HepG2 (cell line): ENCODE measurements around the gene CAPZB. TPM values are rescaled to one million over a fixed set of nuclear protein-coding genes. Genes with fewer than 3 reads are reported as not detected.

Experiments
- ATAC-seq: fragments of 200-7000 bp; cut with Tn5 transposase; 3 replicates; pipeline ENCODE4 v1.9.1; 2020; ENCODE audit warnings: mild to moderate bottlenecking, moderate library complexity
- BruUV-seq: library from RNA; stranded (reverse); fragments of 400-500 nt; replicated peaks from 2 replicates; lab custom pipeline; 2021; lab: Mats Ljungman, UMichigan
- CTCF ChIA-PET: fragments of 300-600 bp; formaldehyde crosslinking; extraction: SDS; loops from one replicate; lab custom pipeline; 2021; ENCODE audit warnings: low total read pairs, inconsistent platforms, low intra/inter-chr PET ratio; lab: Yijun Ruan, JAX
- POLR2A ChIA-PET: fragments of 350-600 bp; sonication (Branson Sonifier 250); formaldehyde crosslinking; loops from one replicate; lab custom pipeline; 2020; ENCODE audit warnings: antibody characterized with exemption, inconsistent platforms; lab: Yijun Ruan, JAX
- DNase-seq: peaks from one replicate; pipeline ENCODE4 v3.0.0-alpha.2; 2015; ENCODE audit warnings: low spot score
- FAIRE-seq: peaks from 3 replicates; lab custom pipeline; 2011; peaks lifted over from hg19 to GRCh38; lab: Jason Lieb, UNC
- H2AFZ ChIP-seq: one replicate; pipeline ENCODE4 v1.6.1; 2011; ENCODE audit warnings: low read length, inconsistent platforms
- H3K27ac ChIP-seq: fragments of 300-600 bp; 3 replicates; pipeline ENCODE4 v1.8.0; 2011; ENCODE audit warnings: mixed run types, mild to moderate bottlenecking, mixed read lengths, low read length, inconsistent platforms; ENCODE audit not compliant: insufficient read depth; ENCODE audit errors: extremely low read length
- H3K27me3 ChIP-seq, 2 experiments: fragments of 200-600 bp in 1 of 2; 2 replicates in 1 of 2; 3 replicates in 1 of 2; pipeline versions ENCODE4 v1.6.0 to v1.8.0; 2011; ENCODE audit warnings: low read length in 2 of 2, mild to moderate bottlenecking in 2 of 2, moderate library complexity in 2 of 2, inconsistent platforms in 1 of 2; ENCODE audit not compliant: insufficient read depth in 2 of 2, control insufficient read depth in 1 of 2
- H3K36me3 ChIP-seq, 2 experiments: fragments of 200-600 bp in 1 of 2; replicated peaks in 1 of 2; 2 replicates in 1 of 2; 3 replicates in 1 of 2; pipeline versions ENCODE4 v1.5.1 to v1.8.0; 2011; ENCODE audit warnings: low read length in 2 of 2, inconsistent platforms in 1 of 2; ENCODE audit not compliant: insufficient read depth in 2 of 2, control insufficient read depth in 1 of 2
- H3K4me1 ChIP-seq: 2 replicates; pipeline ENCODE4 v1.5.1; 2012; ENCODE audit warnings: low read length, inconsistent platforms; ENCODE audit not compliant: insufficient read depth
- H3K4me2 ChIP-seq: 2 replicates; pipeline ENCODE4 v1.6.0; 2011; ENCODE audit warnings: low read depth, low read length, inconsistent platforms
- H3K4me3 ChIP-seq, 3 experiments: fragments of 200-600 bp in 1 of 3; sonication (generic), shearing (Covaris generic) in 1 of 3; replicated peaks in 1 of 3; 2 replicates each; pipeline ENCODE4 v1.5.1; 2011 to 2016; ENCODE audit warnings: low read length in 3 of 3, inconsistent platforms in 2 of 3, low read depth in 2 of 3, mild to moderate bottlenecking in 2 of 3, control low read depth in 1 of 3, mixed read lengths in 1 of 3; ENCODE audit not compliant: insufficient read depth in 1 of 3
- H3K79me2 ChIP-seq: one replicate; pipeline ENCODE4 v1.6.1; 2011; ENCODE audit warnings: low read length, inconsistent platforms; ENCODE audit not compliant: insufficient read depth
- H3K9ac ChIP-seq: 2 replicates; pipeline ENCODE4 v1.6.0; 2011; ENCODE audit warnings: mild to moderate bottlenecking, low read depth, low read length, inconsistent platforms; ENCODE audit not compliant: insufficient read depth
- H3K9me3 ChIP-seq: 2 replicates; pipeline ENCODE4 v1.5.1; 2012; ENCODE audit warnings: mild to moderate bottlenecking, low read length
- H4K20me1 ChIP-seq: 2 replicates; pipeline ENCODE4 v1.6.0; 2011; ENCODE audit warnings: inconsistent platforms, mild to moderate bottlenecking, low read length, moderate library complexity; ENCODE audit not compliant: insufficient read depth
- CAMTA2 ChIP-seq: sonication (generic); formaldehyde crosslinking; IDR thresholded peaks from 2 replicates; pipeline ENCODE4 v1.4.0; 2020; ENCODE audit warnings: mild to moderate bottlenecking, missing genetic modification reagents, borderline replicate concordance
- FOSL1 ChIP-seq: sonication (generic); formaldehyde crosslinking; IDR thresholded peaks from 2 replicates; pipeline ENCODE4 v1.9.0; 2021; ENCODE audit warnings: missing genetic modification reagents, borderline replicate concordance
- FOXJ3 ChIP-seq: sonication (generic); formaldehyde crosslinking; IDR thresholded peaks from 2 replicates; pipeline ENCODE4 v1.4.0; 2020; ENCODE audit warnings: missing genetic modification reagents, mild to moderate bottlenecking, borderline replicate concordance
- HDAC6 ChIP-seq: fragments of 200-600 bp; sonication (generic); IDR thresholded peaks from 2 replicates; pipeline ENCODE4 v1.7.0; 2017; ENCODE audit warnings: mild to moderate bottlenecking, antibody characterized with exemption, low read length, low read depth
- MIXL1 ChIP-seq: IDR thresholded peaks from 2 replicates; pipeline ENCODE4 v1.6.1; 2016
- NKX3-1 ChIP-seq: sonication (generic); formaldehyde crosslinking; IDR thresholded peaks from 2 replicates; pipeline ENCODE4 v1.5.0; 2020; ENCODE audit warnings: missing genetic modification reagents
- NR1H2 ChIP-seq: sonication (generic); formaldehyde crosslinking; IDR thresholded peaks from 2 replicates; pipeline ENCODE4 v1.8.1; 2022; ENCODE audit warnings: low read depth, missing genetic modification reagents, borderline replicate concordance
- POLR2G ChIP-seq: fragments of 200-400 bp; formaldehyde crosslinking; IDR thresholded peaks from 2 replicates; pipeline ENCODE4 v1.6.1; 2018; ENCODE audit warnings: mild to moderate bottlenecking, low read depth, low read length, moderate library complexity
- RELA ChIP-seq: sonication (generic); formaldehyde crosslinking; IDR thresholded peaks from 2 replicates; pipeline ENCODE4 v1.4.0; 2020; ENCODE audit warnings: missing genetic modification reagents
- RFX1 ChIP-seq: fragments of 450-650 bp; IDR thresholded peaks from 2 replicates; pipeline ENCODE4 v1.6.1; 2017
- SP5 ChIP-seq: IDR thresholded peaks from 2 replicates; pipeline ENCODE4 v1.6.1; 2016; ENCODE audit warnings: low read depth, borderline replicate concordance
- TAF15 ChIP-seq: fragments of 200-400 bp; formaldehyde crosslinking; IDR thresholded peaks from one replicate; pipeline ENCODE4 v1.6.1; 2018; ENCODE audit warnings: mild to moderate bottlenecking, low read depth, low read length; ENCODE audit not compliant: poor library complexity, severe bottlenecking
- TGIF2 ChIP-seq: IDR thresholded peaks from 2 replicates; pipeline ENCODE4 v1.6.1; 2016; ENCODE audit warnings: control low read depth, missing compliant biosample characterization
- ZKSCAN5 ChIP-seq: sonication (generic); formaldehyde crosslinking; IDR thresholded peaks from 2 replicates; pipeline ENCODE4 v1.5.1; 2020; ENCODE audit warnings: mild to moderate bottlenecking, missing genetic modification reagents
- ZNF124 ChIP-seq: sonication (generic); formaldehyde crosslinking; IDR thresholded peaks from 2 replicates; pipeline ENCODE4 v1.4.0; 2020; ENCODE audit warnings: missing genetic modification reagents
- ZNF225 ChIP-seq: sonication (generic); formaldehyde crosslinking; IDR thresholded peaks from 2 replicates; pipeline ENCODE4 v1.4.0; 2020; ENCODE audit warnings: mild to moderate bottlenecking, missing genetic modification reagents
- ZNF44 ChIP-seq: sonication (generic); formaldehyde crosslinking; IDR thresholded peaks from 2 replicates; pipeline ENCODE4 v1.5.1; 2020; ENCODE audit warnings: mild to moderate bottlenecking, missing genetic modification reagents
- ZNF644 ChIP-seq: IDR thresholded peaks from 2 replicates; pipeline ENCODE4 v1.6.1; 2016; ENCODE audit warnings: low read depth
- ZNF773 ChIP-seq: sonication (generic); formaldehyde crosslinking; IDR thresholded peaks from 2 replicates; pipeline ENCODE4 v1.4.0; 2020; ENCODE audit warnings: missing genetic modification reagents, borderline replicate concordance
- ZNF777 ChIP-seq: sonication (generic); formaldehyde crosslinking; IDR thresholded peaks from 2 replicates; pipeline ENCODE4 v1.4.0; 2020; ENCODE audit warnings: missing genetic modification reagents
- WGBS: methylation state at CpG from one replicate; pipeline ENCODE4 v1.1.6; 2017; ENCODE audit warnings: low lambda C conversion rate; 5-methylcytosine and 5-hydroxymethylcytosine counted together
- in situ Hi-C: cut with HindIII; loops from 2 replicates; pipeline ENCODE4 v1.10.0; 2017; ENCODE audit warnings: low pct_unique_long_range_greater_than_20kb; ENCODE audit not compliant: extremely low pct_ligation_motif_present
- intact Hi-C: fragments of 100-400 bp; cut with micrococcal nuclease; formaldehyde crosslinking; loops from one replicate; pipeline ENCODE4 v1.10.0; 2022; ENCODE audit not compliant: unreplicated experiment
- polyA plus RNA-seq, 8 experiments: library from polyadenylated mRNA; depleted of rRNA in 3 of 8; stranded (reverse) in 7 of 8; unstranded in 1 of 8; fragments of >200 nt; fragmentation: Illumina TruSeq in 4 of 8; extraction: Trizol in 4 of 8; gene quantifications; 2 replicates each; pipeline versions ENCODE4 v1.2.1 to v1.2.3, GENCODE V29; 2011 to 2016; ENCODE audit warnings: low read depth in 4 of 8, missing spikeins in 1 of 8, mixed read lengths in 1 of 8; ENCODE audit not compliant: insufficient read depth in 1 of 8
- total RNA-seq, 5 experiments: library from RNA; depleted of rRNA; stranded (reverse); fragments of >200 nt; fragmentation: Illumina TruSeq; extraction: Trizol; gene quantifications; 2 replicates each; pipeline ENCODE4 v1.2.3, GENCODE V29; 2016; ENCODE audit warnings: low read depth in 1 of 5
- TF ChIP-seq, protein P1 (sequence below): fragments of 450-650 bp; IDR thresholded peaks from 2 replicates; pipeline ENCODE4 v1.6.1; 2017

CAPZB gene
- total and polyA plus RNA-seq, 2 of the 13 experiments (the other 11 are each of a cell fraction or from before 2014, with no cell fraction given) = 58.9 to 76.9 TPM

DNA sequence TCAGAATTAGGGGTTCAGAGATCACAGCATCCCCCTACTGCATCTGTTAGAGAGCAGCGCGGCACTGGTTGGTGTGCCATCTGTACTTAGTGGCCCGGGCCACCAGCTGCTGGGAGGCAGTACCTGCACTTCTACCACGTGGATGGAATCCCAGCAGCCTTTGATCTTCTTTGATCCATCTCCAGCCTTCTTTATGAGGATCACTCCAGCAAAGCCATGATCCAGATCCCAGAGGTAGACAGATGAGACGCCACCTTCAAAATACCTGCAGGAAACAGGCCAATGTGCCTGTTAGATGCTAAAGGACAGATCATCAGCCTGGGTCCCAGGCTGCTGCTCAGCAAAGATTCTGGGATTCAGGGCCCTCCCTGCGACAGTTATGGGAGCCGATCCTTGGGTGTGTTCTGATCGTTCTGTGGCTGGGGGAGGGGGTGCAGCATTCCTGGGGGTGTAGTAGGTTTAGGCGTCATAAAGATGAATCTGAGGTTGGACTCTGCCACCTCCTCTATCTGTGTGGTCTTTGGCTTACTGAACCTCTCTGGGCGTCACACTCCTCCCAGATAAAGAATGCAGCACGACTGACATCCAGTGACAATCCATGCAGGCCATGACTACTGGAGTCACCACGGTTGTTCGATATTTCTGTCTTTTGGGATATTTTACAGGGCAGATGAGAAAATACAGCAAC lies 127.9 kb downstream of the CAPZB start (continued):
- TF ChIP-seq POLR2G (no peak), ZNF124 (no peak), ZNF777 (CRISPR knock-in tag) (no peak), ZNF225 (CRISPR knock-in tag) (no peak), HDAC6 (no peak), FOSL1 (CRISPR knock-in tag) (no peak)

GRCh38 chr1:19356266-19356665 lies 129.1 kb downstream of the CAPZB start:
- H3K9ac ChIP-seq = no peak overlapping the region
- no peak overlapping the region for H2AFZ ChIP-seq
- H3K36me3 ChIP-seq = peaks cover 36 to 72% of the 10 kb centered on the region in 2 experiments
- no peaks in the 10 kb centered on the region for H3K4me1 ChIP-seq
- no peak overlapping the region for H3K4me2 ChIP-seq
- ATAC-seq (no peak), FAIRE-seq (no peak), DNase-seq (no peak)
- H3K79me2 ChIP-seq = no peaks in the 10 kb centered on the region
- no peaks in the 10 kb centered on the region for H3K9me3 ChIP-seq
- BruUV-seq = no TSS peak
- in situ Hi-C loops (no loop called here), intact Hi-C loops (no loop called here)
- TF ChIP-seq FOXJ3 (CRISPR knock-in tag) (no peak), TGIF2 (CRISPR knock-in tag) (no peak), TAF15 (no peak), NR1H2 (no peak), ZNF44 (CRISPR knock-in tag) (no peak), CAMTA2 (CRISPR knock-in tag) (no peak), MIXL1 (CRISPR knock-in tag) (no peak), ZNF644 (no peak), RFX1 (no peak), ZNF773 (no peak), ZKSCAN5 (CRISPR knock-in tag) (no peak), SP5 (no peak), NKX3-1 (CRISPR knock-in tag) (no peak), RELA (no peak)
- TF ChIP-seq, protein P1, sequence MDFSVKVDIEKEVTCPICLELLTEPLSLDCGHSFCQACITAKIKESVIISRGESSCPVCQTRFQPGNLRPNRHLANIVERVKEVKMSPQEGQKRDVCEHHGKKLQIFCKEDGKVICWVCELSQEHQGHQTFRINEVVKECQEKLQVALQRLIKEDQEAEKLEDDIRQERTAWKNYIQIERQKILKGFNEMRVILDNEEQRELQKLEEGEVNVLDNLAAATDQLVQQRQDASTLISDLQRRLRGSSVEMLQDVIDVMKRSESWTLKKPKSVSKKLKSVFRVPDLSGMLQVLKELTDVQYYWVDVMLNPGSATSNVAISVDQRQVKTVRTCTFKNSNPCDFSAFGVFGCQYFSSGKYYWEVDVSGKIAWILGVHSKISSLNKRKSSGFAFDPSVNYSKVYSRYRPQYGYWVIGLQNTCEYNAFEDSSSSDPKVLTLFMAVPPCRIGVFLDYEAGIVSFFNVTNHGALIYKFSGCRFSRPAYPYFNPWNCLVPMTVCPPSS = no peak
- H3K27me3 ChIP-seq = no peaks in the 10 kb centered on the region
- ChIA-PET CTCF (no interaction called here), POLR2A (no interaction called here)
- H3K27ac ChIP-seq = no peak overlapping the region
- H3K4me3 ChIP-seq = no peak overlapping the region
- no CpG with 5 or more reads among the region's 5 CpGs for WGBS
- H4K20me1 ChIP-seq = no peaks in the 10 kb centered on the region
